NCI-H526 treated with DMSO at 0.1 percent for 48 hours (cell line): ENCODE results near the gene POFUT1.
"Not testable (repeated sequence)": the region's sequence is repeated elsewhere in the genome, so short reads cannot be mapped to it uniquely, and the experiment has no call there.

Source experiments
- DNase-seq: peaks from one replicate; lab custom pipeline; 2025; lab: John Stamatoyannopoulos, UW

Gene POFUT1

GRCh38 chr20:32207626-32208498 lies at the start of gene POFUT1, which contains the start of gene PLAGL2:
TSS of gene POFUT1 (plus strand) at chr20:32207880. CDS start at chr20:32207942, 62 bp downstream.
TSS of gene PLAGL2 (minus strand) at chr20:32207743. CDS start at chr20:32202178, 5,565 bp downstream.
- peak; percentile 73 for DNase-seq

GRCh38 chr20:32158351-32158750 lies 49.3 kb upstream of the POFUT1 start:
- no peak for DNase-seq

GRCh38 chr20:32158943-32159660 lies 48.6 kb upstream of the POFUT1 start:
- no peak for DNase-seq

- DNase-seq, result no peak
Measured at GRCh38 chr20:32159766-32160221, 47.9 kb upstream of the POFUT1 start.

GRCh38 chr20:32160341-32160740 lies 47.3 kb upstream of the POFUT1 start:
- DNase-seq, result no peak

- no peak for DNase-seq
Measured at GRCh38 chr20:32162351-32162750, 45.3 kb upstream of the POFUT1 start.

GRCh38 chr20:32163951-32164350 lies 43.7 kb upstream of the POFUT1 start:
- no peak for DNase-seq

- DNase-seq, result no peak
Measured at GRCh38 chr20:32164984-32165735, 42.5 kb upstream of the POFUT1 start.

- no peak for DNase-seq
Measured at GRCh38 chr20:32165836-32166545, 41.7 kb upstream of the POFUT1 start.

- DNase-seq, result no peak
Measured at GRCh38 chr20:32167552-32167951, 40.1 kb upstream of the POFUT1 start.

- no peak for DNase-seq
Measured at GRCh38 chr20:32168184-32168910, 39.3 kb upstream of the POFUT1 start.

- DNase-seq, result not testable (repeated sequence)
Measured at GRCh38 chr20:32177696-32178095, 30.0 kb upstream of the POFUT1 start.

GRCh38 chr20:32179515-32179914 lies 28.2 kb upstream of the POFUT1 start:
- no peak for DNase-seq

GRCh38 chr20:32179934-32180333 lies 27.7 kb upstream of the POFUT1 start:
- DNase-seq, result no peak

- DNase-seq, result no peak
Measured at GRCh38 chr20:32181606-32182005, 26.1 kb upstream of the POFUT1 start.

GRCh38 chr20:32183947-32184635 lies 23.6 kb upstream of the POFUT1 start:
- no peak for DNase-seq

GRCh38 chr20:32184961-32185603 lies 22.6 kb upstream of the POFUT1 start:
- no peak for DNase-seq

- no peak for DNase-seq
Measured at GRCh38 chr20:32186506-32186905, 21.2 kb upstream of the POFUT1 start.

GRCh38 chr20:32188376-32189122 lies 19.1 kb upstream of the POFUT1 start:
- DNase-seq, result no peak
